MM.1S (cell line): ENCODE results near the gene SLC4A4.

ENCODE experiments used
- DNase-seq: peaks from one replicate; pipeline ENCODE4 v3.0.0-alpha.2; 2015
- H2AFZ ChIP-seq: fragments of 300-600 bp; sonication (generic); 2 replicates; pipeline ENCODE4 v1.6.0; 2016; ENCODE audit warnings: antibody characterized with exemption, low read length
- H3F3A ChIP-seq: fragments of 300-600 bp; sonication (generic); 2 replicates; pipeline ENCODE4 v1.6.1; 2016; ENCODE audit warnings: mild to moderate bottlenecking, antibody characterized with exemption, low read length, moderate library complexity, mixed read lengths; ENCODE audit not compliant: insufficient read depth
- H3K27ac ChIP-seq: fragments of 300-600 bp; sonication (generic); 2 replicates; pipeline ENCODE4 v1.5.1; 2016; ENCODE audit warnings: mild to moderate bottlenecking, low read length
- H3K27me3 ChIP-seq: fragments of 300-600 bp; sonication (generic); replicated peaks from 2 replicates; pipeline ENCODE4 v1.6.0; 2016; ENCODE audit warnings: low read length; ENCODE audit not compliant: insufficient read depth
- H3K36me3 ChIP-seq: fragments of 300-600 bp; sonication (generic); replicated peaks from 2 replicates; pipeline ENCODE4 v1.6.1; 2016; ENCODE audit warnings: mild to moderate bottlenecking, low read length, mixed read lengths; ENCODE audit not compliant: insufficient read depth
- H3K4me1 ChIP-seq: fragments of 300-600 bp; sonication (generic); 2 replicates; pipeline ENCODE4 v1.6.1; 2016; ENCODE audit warnings: low read length, mixed read lengths
- H3K4me2 ChIP-seq: fragments of 300-600 bp; sonication (generic); 2 replicates; pipeline ENCODE4 v1.6.0; 2016; ENCODE audit warnings: low read depth, low read length
- H3K4me3 ChIP-seq: fragments of 300-600 bp; sonication (generic); 2 replicates; pipeline ENCODE4 v1.5.1; 2016; ENCODE audit warnings: low read length, mixed read lengths
- H3K79me2 ChIP-seq: fragments of 300-600 bp; sonication (generic); 2 replicates; pipeline ENCODE4 v1.6.1; 2016; ENCODE audit warnings: mixed run types, low read length, mixed read lengths
- H3K9ac ChIP-seq: fragments of 300-600 bp; sonication (generic); 2 replicates; pipeline ENCODE4 v1.6.1; 2016; ENCODE audit warnings: low read length, mixed read lengths
- H3K9me2 ChIP-seq: fragments of 300-600 bp; sonication (generic); replicated peaks from 2 replicates; pipeline ENCODE4 v1.6.1; 2016; ENCODE audit warnings: mild to moderate bottlenecking, low read length, mixed read lengths; ENCODE audit not compliant: insufficient read depth
- H3K9me3 ChIP-seq: fragments of 300-600 bp; sonication (generic); replicated peaks from 2 replicates; pipeline ENCODE4 v1.6.1; 2016; ENCODE audit warnings: mild to moderate bottlenecking, low read length, mixed read lengths; ENCODE audit not compliant: insufficient read depth
- H4K20me1 ChIP-seq: fragments of 300-600 bp; sonication (generic); 2 replicates; pipeline ENCODE4 v1.6.1; 2016; ENCODE audit warnings: mild to moderate bottlenecking, low read length, moderate library complexity, mixed read lengths; ENCODE audit not compliant: insufficient read depth
- CTCF ChIP-seq: fragments of 300-600 bp; sonication (generic); IDR thresholded peaks from 2 replicates; pipeline ENCODE4 v1.5.1; 2016; ENCODE audit warnings: antibody characterized with exemption, low read length, mixed read lengths
- EZH2 ChIP-seq: fragments of 300-600 bp; sonication (generic); optimal IDR thresholded peaks from 2 replicates; pipeline ENCODE3; 2017; ENCODE audit warnings: low read depth, mild to moderate bottlenecking, antibody characterized with exemption, low read length, mixed read lengths
- EZH2phosphoT487 ChIP-seq: fragments of 300-600 bp; sonication (generic); IDR thresholded peaks from 2 replicates; pipeline ENCODE4 v1.6.1; 2018; ENCODE audit warnings: antibody characterized with exemption, low read length

The SLC4A4 gene

GRCh38 chr4:71568131-71568530 is 229.3 kb downstream of the SLC4A4 start:
- no peak overlapping the region for H3K9ac ChIP-seq
- H3K79me2 ChIP-seq, result no peaks in the 10 kb centered on the region
- H3K27ac ChIP-seq, result no peak overlapping the region
- H3K4me1 ChIP-seq, result no peaks in the 10 kb centered on the region
- H3F3A ChIP-seq, result no peaks in the 10 kb centered on the region
- no peak overlapping the region for H3K4me3 ChIP-seq
- no peaks in the 10 kb centered on the region for H3K9me3 ChIP-seq
- H3K9me2 ChIP-seq, result no peaks in the 10 kb centered on the region
- H3K36me3 ChIP-seq, result no peaks in the 10 kb centered on the region
- no peak overlapping the region for H3K4me2 ChIP-seq
- TF ChIP-seq CTCF, result no peak
- no peak for TF ChIP-seq EZH2phosphoT487
- TF ChIP-seq EZH2, result no peak
- H2AFZ ChIP-seq, result no peak overlapping the region
- no peaks in the 10 kb centered on the region for H3K27me3 ChIP-seq
- H4K20me1 ChIP-seq, result no peaks in the 10 kb centered on the region
- DNase-seq, result no peak

- TF ChIP-seq CTCF, result no peak
- TF ChIP-seq EZH2phosphoT487, result no peak
- no peak for TF ChIP-seq EZH2
These were observed 231.7 kb downstream of the SLC4A4 start for GRCh38 chr4:71570492-71570891.

GRCh38 chr4:71571346-71571745 is 232.5 kb downstream of the SLC4A4 start:
- H4K20me1 ChIP-seq, result no peaks in the 10 kb centered on the region
- no peaks in the 10 kb centered on the region for H3K9me3 ChIP-seq
- no peak overlapping the region for H3K4me3 ChIP-seq
- no peak for DNase-seq
- H3K9me2 ChIP-seq, result no peaks in the 10 kb centered on the region
- H3K27ac ChIP-seq, result no peak overlapping the region
- no peak for TF ChIP-seq EZH2phosphoT487
- TF ChIP-seq CTCF, result no peak
- TF ChIP-seq EZH2, result no peak
- no peaks in the 10 kb centered on the region for H3K4me1 ChIP-seq
- no peaks in the 10 kb centered on the region for H3K36me3 ChIP-seq
- no peak overlapping the region for H2AFZ ChIP-seq
- no peaks in the 10 kb centered on the region for H3F3A ChIP-seq
- H3K9ac ChIP-seq, result no peak overlapping the region
- no peaks in the 10 kb centered on the region for H3K27me3 ChIP-seq
- no peaks in the 10 kb centered on the region for H3K79me2 ChIP-seq
- no peak overlapping the region for H3K4me2 ChIP-seq

More at GRCh38 chr4:71570492-71570891, 231.7 kb downstream of the SLC4A4 start:
- no peaks in the 10 kb centered on the region for H3K9me2 ChIP-seq
- no peaks in the 10 kb centered on the region for H3F3A ChIP-seq
- H3K36me3 ChIP-seq, result no peaks in the 10 kb centered on the region
- H3K4me2 ChIP-seq, result no peak overlapping the region
- H3K79me2 ChIP-seq, result no peaks in the 10 kb centered on the region
- no peak for DNase-seq
- H2AFZ ChIP-seq, result no peak overlapping the region
- no peaks in the 10 kb centered on the region for H3K9me3 ChIP-seq
- no peaks in the 10 kb centered on the region for H3K4me1 ChIP-seq
- H3K27me3 ChIP-seq, result no peaks in the 10 kb centered on the region
- H3K4me3 ChIP-seq, result no peak overlapping the region
- no peak overlapping the region for H3K27ac ChIP-seq
- no peak overlapping the region for H3K9ac ChIP-seq
- no peaks in the 10 kb centered on the region for H4K20me1 ChIP-seq

- no peak for TF ChIP-seq EZH2
- no peak for TF ChIP-seq CTCF
- no peak for TF ChIP-seq EZH2phosphoT487
- no peaks in the 10 kb centered on the region for H3K9me2 ChIP-seq
- no peak overlapping the region for H3K4me2 ChIP-seq
- H3K4me3 ChIP-seq, result no peak overlapping the region
- H3K4me1 ChIP-seq, result no peaks in the 10 kb centered on the region
- H3F3A ChIP-seq, result no peaks in the 10 kb centered on the region
- H3K27me3 ChIP-seq, result no peaks in the 10 kb centered on the region
- H3K9ac ChIP-seq, result no peak overlapping the region
- no peak for DNase-seq
- H3K27ac ChIP-seq, result no peak overlapping the region
- H3K36me3 ChIP-seq, result no peaks in the 10 kb centered on the region
- no peaks in the 10 kb centered on the region for H3K9me3 ChIP-seq
- no peaks in the 10 kb centered on the region for H4K20me1 ChIP-seq
- no peak overlapping the region for H2AFZ ChIP-seq
- H3K79me2 ChIP-seq, result no peaks in the 10 kb centered on the region
These were observed 245.2 kb downstream of the SLC4A4 start for GRCh38 chr4:71583971-71584370.
